GM12801 (cell line): Measurements from ENCODE around the gene ABTB2.

Experiments
- TF ChIP-seq, protein P1 (sequence below): IDR thresholded peaks from one replicate; pipeline ENCODE4 v1.5.1; 2011; ENCODE audit warnings: control low read depth; ENCODE audit not compliant: insufficient read length; ENCODE audit errors: extremely low read depth

The ABTB2 gene

DNA sequence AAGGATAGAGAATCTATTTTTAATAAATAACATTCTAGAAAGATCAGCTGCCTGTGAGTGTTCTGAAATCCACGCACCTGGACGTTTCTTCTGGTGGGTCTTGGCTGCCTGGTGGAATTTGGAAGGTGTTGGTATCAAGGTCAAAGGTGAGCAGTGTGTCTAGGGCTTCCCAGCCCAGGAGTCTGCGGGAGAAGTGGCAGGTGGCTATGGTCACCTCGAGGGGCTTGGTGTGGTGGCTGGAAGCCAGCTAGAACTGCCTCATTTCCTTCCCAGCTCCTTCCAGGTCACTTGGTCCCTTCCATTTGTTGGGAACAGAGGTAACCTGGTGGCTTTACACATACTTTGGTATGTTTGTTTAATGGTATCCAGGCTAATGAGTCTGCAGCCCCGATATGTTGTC lies 210.9 kb downstream of the ABTB2 start:
- TF ChIP-seq, protein P1, sequence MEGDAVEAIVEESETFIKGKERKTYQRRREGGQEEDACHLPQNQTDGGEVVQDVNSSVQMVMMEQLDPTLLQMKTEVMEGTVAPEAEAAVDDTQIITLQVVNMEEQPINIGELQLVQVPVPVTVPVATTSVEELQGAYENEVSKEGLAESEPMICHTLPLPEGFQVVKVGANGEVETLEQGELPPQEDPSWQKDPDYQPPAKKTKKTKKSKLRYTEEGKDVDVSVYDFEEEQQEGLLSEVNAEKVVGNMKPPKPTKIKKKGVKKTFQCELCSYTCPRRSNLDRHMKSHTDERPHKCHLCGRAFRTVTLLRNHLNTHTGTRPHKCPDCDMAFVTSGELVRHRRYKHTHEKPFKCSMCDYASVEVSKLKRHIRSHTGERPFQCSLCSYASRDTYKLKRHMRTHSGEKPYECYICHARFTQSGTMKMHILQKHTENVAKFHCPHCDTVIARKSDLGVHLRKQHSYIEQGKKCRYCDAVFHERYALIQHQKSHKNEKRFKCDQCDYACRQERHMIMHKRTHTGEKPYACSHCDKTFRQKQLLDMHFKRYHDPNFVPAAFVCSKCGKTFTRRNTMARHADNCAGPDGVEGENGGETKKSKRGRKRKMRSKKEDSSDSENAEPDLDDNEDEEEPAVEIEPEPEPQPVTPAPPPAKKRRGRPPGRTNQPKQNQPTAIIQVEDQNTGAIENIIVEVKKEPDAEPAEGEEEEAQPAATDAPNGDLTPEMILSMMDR = no peak

DNA sequence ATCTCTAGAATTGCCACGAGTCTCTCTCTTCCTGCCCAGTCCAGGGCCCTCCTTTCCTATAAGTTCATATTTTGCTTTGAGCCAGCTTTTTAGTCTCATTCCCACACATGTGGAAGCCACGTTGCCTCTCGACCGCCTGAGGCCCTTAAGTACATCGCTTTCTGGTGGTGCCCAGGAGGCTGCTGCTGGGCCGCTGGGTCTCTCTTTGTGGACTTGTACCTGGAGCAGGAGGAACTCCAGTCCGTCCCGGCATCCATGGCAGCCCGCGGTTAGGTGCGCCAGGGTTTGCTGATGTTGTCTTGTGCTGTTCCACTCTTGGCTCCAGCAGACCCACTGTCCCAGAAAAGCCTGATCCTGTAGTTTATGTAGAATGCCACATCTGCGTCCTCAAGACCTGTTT lies 211.4 kb downstream of the ABTB2 start:
- TF ChIP-seq, protein P1 = no peak

DNA sequence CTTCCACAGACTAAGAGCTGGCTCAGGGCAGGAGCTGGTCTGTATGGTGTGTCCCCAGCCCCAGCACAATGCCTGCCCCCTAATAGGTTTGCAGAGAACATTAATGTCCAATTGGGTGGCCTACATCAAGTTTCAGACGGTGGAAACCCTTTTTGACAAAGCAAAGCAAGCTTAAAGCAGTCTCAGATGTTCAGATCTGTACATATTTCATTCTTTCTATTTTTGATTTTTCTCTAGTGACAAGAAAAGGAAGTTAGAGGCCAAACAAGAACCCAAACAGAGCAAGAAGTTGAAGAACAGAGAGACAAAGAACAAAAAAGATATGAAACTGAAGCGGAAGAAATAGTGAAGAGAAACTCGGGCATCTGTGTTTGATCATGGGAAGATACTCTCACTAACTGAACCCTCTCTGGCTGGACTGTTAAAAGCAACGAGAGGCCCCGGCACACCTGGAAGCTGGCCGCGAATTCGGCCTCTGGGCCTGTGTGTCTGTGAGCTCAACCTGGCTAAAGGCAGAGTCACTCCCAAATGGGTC lies 211.9 kb downstream of the ABTB2 start:
- TF ChIP-seq, protein P1 = no peak

DNA sequence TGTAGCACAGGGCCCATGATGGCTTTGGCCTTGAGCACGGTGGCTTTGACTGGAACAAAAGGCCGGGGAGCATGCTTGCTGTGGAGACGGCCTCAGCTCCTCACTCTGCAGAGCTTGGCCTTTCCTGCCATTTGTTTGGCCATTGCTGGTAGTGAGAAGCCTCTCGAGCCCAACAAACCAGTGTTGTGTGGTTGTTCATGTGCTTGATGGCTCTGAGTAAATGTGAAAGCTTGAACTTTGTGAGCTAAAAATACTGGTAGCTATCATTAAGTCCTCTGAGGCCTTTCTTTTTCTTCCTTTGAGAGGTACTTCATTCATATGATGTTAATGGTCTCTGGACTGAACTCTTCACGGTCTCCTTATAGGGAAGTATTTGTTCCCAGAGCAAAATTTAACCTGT lies 212.7 kb downstream of the ABTB2 start:
- TF ChIP-seq, protein P1 = no peak

DNA sequence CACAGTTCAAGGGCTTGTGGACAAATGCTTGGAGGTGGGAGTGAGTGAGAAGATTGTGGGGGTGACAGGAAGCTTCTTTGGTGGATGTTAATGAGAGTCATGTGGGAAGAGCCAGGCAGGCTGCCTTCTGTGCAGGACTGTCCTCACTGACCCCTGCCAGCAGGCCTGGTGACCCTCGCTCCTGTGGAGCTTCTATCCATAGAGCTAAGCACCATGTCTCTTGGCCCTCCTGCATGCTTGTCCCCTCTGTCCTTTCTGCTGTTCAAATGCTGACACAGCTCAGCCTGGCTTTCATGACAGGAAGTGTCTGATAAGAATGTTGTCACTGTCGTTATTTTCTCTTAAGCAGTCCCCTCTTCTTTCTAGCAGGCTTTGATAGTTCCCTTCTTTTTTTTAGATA lies 214.8 kb downstream of the ABTB2 start:
- TF ChIP-seq, protein P1 = no peak

DNA sequence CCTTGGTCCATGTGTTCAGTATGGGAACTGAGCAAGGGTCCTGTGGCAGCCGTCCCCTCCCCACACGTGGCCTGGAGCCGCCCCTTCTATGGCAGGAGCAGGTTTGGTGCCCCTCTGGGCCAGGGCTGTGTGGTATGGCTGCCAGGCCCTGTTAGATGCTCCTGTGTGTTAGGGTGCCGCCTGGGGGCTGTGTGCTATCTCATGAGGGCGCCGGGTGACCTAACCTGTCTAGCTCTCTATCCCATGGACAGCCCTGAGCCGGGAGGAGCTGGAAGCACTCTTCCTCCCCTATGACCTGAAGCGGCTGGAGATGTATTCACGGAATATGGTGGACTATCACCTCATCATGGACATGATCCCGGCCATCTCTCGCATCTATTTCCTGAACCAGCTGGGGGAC lies 217.7 kb downstream of the ABTB2 start:
- TF ChIP-seq, protein P1 = no peak

DNA sequence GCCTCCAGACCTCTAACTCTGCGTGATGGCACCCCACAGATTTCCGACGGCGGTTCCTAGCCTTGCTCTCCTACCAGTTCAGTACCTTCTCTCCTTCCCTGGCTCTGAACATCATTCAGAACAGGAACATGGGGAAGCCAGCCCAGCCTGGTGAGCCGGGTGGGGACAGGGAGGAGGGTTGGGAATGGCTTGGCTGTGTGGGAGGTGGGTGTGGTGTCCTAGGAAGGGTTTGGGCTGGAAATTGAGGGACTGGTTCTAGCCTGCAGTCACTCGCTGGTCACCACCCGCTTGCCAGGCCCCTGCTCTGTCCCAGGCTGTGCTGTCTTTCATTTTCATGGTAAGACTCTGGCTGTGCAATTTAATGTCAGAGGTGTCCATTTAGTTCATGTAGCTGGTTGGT lies 218.5 kb downstream of the ABTB2 start:
- TF ChIP-seq, protein P1 = no peak

DNA sequence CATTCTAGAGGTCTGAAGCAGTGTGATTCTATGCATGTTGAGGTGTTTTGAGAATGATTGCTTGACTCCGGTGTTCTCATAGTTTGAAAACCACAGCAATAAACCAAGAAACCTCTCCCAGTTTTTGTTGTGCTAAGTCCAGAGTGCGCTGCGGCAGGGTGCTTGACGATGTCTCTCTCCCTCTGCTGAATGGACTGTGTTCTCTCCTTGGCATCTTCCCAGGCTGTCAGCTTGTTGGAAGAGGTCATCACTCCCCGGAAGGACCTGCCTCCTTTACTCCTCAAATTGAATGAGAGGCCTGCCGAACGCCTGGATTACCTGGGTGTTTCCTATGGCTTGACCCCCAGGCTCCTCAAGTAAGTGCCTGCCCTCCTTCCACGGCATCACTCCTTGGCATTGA lies 221.4 kb downstream of the ABTB2 start:
- TF ChIP-seq, protein P1 = no peak
